ENCODE results near the gene SCAMP5.

The SCAMP5 gene, protein sequence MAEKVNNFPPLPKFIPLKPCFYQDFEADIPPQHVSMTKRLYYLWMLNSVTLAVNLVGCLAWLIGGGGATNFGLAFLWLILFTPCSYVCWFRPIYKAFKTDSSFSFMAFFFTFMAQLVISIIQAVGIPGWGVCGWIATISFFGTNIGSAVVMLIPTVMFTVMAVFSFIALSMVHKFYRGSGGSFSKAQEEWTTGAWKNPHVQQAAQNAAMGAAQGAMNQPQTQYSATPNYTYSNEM

DNA sequence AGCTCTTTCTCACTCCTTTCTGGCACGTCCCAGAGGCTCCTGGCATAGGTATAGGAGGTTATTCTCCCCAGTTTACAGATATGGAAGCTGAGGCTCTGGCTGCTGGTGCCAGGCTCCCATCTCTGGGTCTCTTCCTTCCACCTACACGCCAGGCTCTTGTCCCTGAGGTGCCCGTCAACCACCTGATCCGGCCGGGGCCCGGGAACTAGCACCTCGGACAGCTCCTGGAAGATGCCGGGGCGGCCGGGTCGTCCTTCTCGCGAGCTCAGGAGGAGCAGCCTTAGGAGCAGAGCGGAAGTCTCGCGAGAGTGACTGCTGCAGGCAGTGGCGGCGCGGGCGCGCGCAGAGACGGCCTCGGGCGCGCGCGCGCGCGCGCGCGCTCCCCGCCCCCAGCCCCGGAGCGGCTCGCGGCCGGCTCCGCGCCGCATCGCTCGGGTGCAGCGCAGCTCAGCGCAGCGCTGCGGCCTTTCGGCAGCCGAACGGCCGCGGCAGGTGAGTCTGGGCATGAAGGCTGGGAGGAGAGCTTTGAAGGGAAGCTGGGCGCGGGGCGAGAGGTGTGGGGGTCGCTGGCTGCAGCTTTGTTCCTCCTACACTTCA lies at the start of gene SCAMP5:
SCAMP5 (plus strand) TSS at position 382 of the 597 bp plus-strand sequence. CDS start 16,277 bp downstream, outside the sequence.
- peak; percentile 100 for DNase-seq

DNA sequence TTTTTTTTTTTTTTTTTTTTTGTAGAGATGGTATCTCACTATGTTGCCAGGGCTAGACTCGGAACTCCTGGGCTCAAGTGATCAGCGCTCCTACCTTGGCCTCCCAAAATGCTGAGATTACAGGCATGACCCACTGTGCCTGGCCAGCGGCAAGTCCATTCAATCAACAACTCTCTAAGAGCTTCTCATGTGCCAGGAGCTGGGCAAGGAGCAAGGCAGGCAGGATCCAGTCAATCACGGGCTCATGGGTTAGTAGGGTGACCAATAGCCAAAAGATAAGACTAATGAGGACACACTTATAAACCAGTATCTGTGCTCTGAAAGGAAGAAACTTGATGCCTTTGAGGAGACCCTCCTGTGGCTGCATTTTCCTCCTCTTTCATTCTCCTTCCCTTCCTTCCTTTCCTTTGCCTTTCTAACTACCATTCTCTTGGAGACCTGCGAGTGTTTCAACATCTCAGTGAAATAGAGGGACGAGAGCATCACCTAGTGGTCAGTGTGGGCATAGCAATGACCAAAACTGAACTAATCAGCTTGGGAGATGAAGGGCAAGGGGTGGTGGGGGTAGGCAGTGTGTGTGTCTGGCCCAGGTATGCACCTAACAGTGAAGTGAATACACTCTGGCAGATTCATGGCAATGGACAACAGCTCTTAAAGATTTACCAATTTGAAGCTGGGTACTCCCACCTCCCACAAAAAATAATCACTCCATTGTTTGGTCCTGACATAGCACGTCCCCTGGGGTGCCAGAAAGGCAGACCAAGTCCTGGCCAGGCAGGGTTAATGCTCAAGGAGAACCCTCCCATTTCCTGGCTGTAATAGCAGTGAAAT lies 45.1 kb upstream of the SCAMP5 start:
- DNase-seq: peak; percentile 85

DNA sequence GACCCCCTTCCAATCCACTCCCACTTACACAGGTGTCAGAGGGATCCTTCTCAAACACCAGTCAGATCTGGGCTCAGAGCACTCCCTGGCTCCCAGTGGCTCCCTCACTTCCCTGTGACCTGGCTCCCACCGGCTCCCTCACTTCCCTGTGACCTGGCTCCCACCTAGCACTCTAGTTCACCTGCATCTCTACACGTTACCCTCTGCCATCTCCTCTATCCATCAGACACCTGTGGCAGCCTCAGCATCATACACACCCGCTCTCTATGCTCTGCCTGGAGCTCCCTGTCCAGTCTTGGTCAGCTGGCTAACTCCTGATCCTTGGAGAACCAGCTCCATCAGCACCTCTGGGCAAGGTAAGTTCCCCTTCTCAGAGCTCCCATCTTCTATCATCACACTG lies 44.4 kb upstream of the SCAMP5 start:
- DNase-seq: no peak

DNA sequence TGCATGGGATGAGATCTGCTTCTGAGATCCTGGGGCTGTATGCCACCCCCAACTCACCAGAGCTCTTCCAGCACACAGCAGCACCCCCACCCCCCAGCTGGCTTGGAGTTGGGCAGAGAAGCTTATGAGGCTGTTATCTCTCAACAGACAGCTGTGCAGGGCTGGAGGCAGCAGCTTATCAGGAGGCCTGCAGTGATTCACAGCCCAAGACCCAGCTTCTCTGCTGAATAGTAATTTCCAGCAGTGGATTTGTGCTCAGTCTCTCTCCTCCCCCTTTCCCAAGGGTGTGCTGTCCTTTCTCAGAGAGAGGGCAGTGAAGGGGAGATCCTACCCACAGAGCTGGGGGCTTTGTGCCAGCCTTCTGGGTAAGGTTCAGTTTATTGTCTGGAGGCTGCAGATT lies 40.8 kb upstream of the SCAMP5 start:
- no peak for DNase-seq

DNA sequence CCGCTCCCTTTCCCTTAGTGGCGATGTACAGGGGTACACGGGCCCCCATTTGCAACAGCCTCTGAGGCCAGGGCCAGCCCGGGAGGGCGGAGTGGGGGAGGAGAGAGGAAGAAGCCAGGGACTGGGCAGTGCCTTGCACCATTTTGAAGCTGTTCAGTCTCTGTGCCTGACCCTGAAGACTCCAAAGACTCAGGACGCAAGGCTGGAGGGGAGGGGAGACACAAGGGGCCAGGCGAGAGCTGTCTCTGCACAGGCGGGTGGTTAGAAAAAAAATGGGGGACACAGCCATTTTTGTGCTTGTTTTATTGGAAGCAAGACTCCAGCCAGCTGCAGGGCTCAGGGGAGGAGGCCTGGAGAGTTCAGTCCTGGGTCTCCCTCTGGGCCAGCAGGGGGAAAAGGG lies 40.3 kb upstream of the SCAMP5 start:
- DNase-seq: peak; percentile 4

DNA sequence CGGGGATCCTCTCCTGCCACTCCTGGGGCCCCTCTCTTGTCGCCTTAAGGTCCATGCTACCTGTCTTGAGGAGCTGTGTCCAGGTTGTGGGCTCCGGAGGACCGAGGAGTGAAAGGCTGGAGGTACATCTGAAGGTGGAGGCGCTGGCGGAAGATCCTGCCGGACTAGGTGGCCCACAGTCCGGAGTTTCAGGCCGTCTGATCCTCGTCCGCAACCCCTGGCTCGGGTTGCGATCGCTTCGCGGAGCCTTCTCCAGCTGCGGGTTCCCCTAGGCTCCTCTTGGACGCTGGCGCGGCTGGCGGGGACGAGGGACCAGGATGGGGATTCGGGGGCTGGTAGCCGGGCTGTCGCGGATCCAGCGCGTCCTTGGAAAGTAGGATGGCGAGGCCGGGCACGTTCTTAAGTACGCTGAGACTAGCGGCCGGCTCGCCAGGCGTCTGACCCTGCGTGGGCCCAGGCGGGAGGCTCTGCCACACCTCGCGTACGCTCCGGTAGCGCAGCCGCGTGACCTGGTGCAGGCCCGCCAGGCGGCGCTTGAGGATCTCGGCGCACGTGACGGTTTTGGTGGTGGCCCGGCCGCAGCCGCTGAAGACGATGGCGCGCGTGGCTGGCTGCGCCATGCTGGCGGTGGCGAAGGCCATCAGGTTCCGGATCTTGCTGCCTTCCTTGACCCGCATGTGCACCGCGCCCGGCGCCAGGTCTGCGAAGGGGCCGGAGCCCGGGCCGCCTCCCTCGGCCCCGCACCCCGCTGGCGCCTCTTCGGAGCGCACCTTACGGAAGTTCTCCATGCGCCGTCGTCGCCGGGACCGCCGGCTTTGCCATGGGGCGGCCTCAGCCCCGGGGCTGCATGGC lies 39.3 kb upstream of the SCAMP5 start:
- DNase-seq: peak; percentile 89

DNA sequence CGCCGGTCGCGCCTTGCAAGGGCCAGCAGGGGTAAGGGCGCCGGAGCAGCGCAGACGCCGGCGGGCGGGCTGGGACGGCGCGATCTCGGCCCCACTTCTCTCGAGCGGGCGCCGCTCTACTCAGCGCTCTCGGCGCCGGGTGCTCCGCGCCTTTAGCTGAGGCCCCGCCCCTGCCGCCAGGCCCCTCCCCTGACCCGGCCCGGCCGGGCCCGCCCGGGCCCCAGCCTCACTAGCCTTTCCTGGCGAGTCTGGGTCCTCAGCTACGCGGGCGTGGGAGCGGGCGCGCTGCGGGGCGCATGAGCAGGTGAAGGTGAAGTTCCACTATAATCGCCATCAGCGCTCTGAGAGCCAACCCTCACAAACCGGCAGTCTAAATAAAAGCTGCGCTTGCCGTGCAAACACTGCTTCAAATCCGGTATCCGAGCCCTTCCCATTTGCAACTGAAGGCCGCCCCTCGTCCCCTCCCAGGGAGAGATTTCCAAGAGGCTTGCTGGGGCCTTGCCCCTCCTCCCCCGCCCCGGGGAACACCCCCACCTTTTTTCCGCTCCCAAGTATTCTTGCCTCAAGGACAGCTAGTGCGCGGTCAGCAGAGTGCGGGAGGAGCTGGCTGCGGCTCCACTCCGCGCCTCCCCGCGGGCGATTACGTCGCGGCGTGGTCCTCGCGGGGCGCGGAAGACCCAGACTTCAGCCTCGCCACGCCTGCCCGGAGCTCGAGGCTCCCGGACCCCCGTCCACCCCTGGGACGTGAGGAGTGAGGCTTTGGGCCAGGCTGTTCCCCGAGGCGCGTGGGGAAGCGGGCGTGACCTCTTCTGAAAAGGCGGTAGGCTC lies 38.5 kb upstream of the SCAMP5 start, which contains the start of gene RPP25:
RPP25 (minus strand) TSS at position 125 of the 828 bp plus-strand sequence. CDS start 189 bp downstream, outside the sequence.
- peak; percentile 92 for DNase-seq

DNA sequence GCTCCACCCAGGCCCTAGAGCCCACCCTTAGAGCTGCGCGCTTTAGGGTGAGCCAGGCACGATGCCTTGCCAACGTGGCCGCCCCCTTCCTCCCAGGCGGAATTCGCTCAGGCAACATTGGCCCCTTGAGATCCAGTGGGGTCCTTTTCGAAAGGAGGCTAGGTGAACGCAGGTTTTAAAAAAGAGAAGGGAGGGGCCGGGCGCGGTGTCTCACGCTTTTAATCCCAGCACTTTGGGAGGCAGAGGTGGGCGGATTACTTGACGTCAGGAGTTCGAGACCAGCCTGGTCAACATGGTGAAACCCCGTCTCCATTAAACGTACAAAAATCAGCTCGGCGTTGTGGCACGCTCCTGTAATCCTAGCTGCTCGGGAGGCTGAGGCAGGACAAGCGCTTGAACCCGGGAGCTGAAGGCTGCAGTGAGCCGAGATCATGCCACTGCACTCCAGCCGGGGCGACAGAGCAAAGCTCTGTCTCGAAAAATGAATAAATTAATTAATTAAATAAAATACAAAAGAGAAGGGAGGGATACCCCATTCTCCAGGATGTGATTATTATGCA lies 37.8 kb upstream of the SCAMP5 start:
- no peak for DNase-seq

DNA sequence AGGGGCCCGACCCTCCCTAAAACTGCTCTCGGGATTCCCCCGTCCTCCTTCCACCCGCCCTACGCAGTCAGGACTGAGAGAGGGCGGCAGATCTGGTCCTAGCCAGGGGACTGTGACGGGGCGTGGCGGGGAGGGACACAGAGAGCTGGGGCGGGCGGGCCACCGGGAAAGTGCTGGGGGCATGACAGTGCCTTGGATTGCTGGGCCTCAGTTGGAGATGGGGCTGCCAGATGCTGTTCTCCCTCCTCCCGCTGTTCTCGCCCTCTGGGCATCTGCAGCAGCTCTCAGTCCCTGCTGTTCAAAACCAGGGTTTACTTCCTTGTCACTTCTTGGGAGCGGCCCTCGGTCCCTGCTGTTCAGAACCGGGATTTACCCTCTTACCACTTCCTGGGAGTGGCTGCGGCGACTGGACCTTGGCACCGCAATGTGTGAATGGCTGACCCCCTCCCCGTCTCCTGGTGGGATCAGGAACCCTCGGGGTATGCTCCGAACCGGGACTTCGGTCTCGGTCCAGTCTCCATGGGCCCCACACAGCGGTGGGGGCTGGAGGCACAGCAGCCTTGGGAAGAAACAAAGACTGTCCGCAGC lies 36.9 kb upstream of the SCAMP5 start:
- no peak for DNase-seq

DNA sequence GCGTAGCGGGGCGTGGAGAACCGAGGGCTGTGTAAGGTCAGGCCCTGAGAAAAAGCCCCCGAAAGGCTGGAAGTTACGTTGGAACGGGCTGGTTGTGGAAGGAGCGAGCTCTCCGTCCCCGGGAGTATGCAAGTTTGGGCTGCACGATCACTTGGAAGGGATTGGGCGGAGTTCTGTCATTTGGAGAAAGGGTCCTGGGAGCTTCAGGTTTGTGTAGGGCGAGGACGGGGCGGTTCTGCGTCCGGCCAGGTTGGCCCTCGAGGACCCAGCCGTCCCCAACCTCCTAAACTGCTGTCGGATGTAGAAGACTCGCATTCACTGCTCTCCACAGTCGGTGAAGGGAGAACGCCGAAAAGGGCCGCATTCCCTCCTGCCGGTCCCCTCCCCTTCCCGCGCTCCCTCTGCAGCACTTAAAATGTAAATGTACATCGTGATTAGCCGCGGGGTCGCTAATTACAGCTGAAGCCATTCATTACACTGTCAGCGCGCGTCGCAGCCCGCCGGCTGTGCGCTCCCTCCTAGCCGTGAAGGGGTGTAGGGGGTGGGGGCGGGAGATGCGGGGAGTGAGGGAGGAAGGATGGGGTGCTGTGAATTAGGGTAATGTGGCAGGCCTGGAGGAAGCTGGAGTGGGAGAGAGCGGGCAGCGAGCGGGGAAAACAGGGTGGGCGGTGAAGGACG lies 36.3 kb upstream of the SCAMP5 start:
- no peak for DNase-seq

DNA sequence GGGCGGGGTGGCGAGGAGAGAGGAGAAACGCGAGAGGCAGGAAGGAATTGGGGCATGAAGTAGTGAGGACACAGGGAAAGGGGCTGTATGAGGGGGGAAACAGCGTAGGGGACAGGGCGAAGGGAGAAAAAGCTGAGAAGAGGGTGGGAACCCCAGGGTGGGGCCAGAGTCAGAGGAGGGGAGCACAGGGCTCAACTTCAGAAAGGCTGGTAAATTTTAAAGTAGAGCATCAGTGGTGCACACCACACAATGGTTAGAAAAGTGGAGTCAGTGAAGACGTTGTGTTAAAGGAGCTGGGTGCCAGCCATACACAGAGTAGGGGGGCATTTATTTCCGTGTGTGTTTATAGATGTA lies 35.8 kb upstream of the SCAMP5 start:
- no peak for DNase-seq

DNA sequence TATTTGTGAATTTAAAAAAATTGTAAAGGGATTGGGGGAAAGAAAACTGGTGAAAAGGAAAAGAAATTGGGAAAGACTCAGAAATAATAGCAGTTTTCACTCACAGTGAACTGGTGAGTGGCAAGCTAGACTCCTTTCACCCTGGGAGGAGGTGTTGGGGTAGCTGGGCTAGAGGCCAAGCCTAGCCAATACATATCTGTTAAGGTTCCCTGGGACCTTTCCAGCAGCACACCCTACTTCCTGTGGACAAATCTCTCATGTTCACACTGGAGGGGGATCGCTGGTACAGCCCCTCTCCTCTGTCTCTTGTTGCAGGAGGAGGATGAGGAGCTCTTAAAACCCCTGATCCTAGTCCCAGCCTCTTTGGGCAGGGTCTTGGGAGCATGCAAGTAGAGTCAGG lies 35.1 kb upstream of the SCAMP5 start:
- DNase-seq: peak; percentile 69

DNA sequence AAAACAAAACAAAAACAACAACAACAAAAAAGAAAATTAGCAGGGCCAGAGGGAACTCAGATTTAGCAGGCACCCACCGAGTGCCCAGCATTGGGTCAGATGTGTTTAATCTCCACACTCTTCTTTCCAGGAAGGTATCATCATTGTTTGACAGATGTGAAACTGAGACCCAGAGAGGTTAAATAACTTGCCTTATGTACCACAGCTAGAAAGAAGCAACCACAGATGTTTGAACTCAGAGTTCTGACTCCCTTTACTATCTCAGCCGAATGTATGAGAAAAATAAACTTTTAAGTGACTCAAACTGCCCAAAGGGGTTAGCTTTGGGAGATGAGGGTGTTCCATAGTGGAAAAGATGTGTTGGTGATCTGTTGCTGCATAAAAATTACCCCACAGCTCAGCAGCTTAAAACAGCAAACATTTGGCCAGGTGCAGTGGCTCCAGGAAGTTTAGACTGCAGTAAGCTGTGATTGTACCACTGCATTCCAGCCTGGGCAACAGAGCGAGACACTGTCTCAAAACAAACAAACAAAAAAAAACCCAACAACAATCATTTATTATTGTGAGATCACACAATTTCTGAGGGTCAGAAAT lies 34.3 kb upstream of the SCAMP5 start:
- no peak for DNase-seq

DNA sequence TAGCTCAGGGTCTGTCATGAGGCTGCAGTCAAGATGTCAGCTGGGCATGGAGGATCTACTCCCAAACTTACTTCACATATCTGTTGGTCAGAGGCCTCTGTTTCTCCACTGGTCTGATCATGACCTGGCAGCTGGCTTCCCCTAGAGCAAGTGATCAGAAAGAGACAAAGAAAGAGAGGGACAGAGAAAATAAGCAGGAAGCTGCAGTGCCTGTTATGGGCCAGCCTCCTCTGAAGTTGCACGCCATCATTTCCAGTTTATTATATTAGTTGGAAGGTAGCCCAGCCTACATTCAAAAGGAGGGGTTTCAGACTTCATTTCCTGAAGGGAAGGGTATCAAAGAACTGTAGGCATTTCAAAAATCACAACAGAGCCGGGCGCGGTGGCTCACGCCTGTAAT lies 33.7 kb upstream of the SCAMP5 start:
- no peak for DNase-seq

DNA sequence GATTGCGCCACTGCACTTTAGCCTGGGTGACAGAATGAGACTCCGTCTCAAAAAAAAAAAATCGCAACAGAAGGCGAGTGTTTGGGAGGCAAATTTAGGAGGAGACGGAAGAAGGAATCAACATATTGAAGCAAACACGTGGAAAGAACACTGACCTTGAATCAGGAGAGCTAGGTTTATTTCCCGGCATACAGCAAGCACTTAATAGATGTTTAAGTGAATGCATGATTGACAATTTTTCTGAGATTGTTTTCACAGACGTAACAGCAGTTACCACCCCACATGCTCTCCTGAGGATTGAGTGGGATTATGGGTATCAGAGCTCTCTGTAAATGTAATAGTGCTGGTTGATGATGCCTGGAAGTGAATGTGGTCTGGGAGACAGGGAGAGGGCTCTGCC lies 33.1 kb upstream of the SCAMP5 start:
- no peak for DNase-seq

DNA sequence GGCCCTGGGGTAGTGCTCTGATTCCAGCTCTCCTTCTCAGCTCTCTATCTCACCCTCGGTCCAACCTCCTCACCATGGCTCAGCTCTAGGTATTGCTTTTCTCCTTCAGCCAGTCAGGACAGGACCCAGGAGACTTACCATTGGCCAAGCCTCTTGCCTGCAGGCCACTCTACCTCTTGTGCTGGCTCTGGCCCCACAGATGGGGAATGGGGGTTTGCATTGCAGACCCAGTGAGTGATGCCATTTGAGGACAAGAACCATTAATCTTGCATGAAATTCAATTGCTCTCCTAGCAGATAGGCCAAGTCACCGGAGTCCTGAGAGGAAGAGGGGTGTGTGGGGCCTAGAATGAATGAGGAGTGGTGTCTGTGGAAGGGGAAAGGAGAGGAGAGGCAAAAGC lies 32.7 kb upstream of the SCAMP5 start:
- DNase-seq: no peak

DNA sequence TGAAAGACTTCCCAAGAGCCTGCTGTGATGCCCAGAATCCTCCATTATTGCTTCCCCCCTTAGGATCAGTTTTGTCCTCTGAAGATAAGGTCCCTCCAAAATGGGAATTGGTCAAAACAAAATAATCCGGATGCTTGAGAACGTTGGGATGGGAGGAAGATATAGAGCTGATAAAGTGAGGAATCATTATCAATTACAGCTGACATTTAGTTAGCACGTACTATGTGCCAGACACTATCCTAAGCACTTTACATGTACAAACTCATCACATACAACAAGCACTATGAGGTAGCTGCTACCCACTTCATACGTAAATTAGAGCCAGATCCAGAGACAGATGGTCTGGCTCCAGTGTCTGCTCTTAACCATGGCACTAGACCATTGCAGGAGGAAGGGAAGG lies 32.1 kb upstream of the SCAMP5 start:
- DNase-seq: no peak

DNA sequence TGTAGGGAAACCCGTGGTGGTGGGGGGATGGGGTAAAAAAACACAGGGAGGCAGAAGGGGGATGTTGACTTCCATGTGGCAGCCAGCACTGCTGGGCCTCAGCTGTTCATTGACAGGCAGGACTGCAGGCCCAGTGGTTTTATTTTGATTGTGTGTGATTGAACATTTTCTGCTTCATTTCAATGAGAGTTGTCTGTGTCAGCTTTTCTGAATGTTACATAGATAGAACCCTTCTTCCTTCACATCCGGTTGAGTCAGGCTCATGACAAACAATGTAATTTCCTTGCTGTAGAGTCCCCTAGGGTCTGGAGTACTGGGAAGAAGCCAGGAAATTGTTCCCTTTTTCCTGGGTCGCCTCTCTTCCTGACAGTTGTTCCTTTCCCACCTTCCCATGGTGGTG lies 30.6 kb upstream of the SCAMP5 start:
- peak; percentile 61 for DNase-seq

DNA sequence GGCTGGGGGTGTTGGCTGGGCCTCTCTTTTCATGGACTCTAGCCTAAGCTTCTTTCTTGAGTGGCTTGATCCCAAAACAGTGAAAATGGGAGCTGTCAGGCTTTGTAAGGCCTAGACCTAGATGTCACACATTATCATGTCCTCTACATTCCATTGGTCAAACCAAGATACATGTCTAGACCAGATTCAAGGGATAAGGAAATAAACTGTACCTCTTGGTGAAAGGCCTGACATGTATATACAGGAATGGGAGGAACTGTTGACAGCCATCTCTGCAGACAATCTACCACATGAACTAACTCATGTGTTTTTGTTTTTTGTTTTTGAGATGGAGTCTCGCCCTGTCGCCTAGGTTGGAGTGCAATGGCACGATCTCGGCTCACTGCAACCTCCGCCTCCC lies 27.7 kb upstream of the SCAMP5 start:
- no peak for DNase-seq

DNA sequence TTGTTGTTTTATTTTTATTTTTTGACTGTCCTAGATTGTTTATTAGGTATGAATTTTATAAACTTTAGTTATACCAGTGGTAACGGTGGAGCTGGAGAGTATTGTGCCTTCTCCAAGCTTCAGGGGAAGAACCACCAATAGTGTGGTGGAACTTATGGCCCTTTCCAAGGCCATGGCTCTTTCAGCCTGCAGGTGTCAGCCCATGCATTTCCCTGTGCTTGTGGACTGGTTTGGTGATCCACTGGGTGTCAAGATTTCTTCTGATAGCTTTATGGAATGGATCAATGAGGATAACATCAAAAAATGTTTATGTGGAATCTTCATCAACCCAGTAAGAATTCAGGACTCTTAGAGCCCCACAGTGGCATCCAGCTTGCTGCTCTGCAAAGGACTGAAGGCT lies 19.2 kb upstream of the SCAMP5 start:
- no peak for DNase-seq
